H9 (cell line): Measurements from ENCODE around the gene PPTC7. TPM values are rescaled to one million over a fixed set of nuclear protein-coding genes. Genes with fewer than 3 reads are reported as not detected.

Experiments
- DNase-seq: peaks from one replicate; pipeline ENCODE4 v3.0.0-alpha.2; 2017
- H2AFZ ChIP-seq: one replicate; pipeline ENCODE4 v1.6.1; 2013; ENCODE audit warnings: mild to moderate bottlenecking, low read length, control low read depth, moderate library complexity
- H2AK5ac ChIP-seq: 2 replicates; pipeline ENCODE4 v1.6.1; 2013; ENCODE audit warnings: low read length, control low read depth, mixed read lengths; ENCODE audit not compliant: insufficient read length
- H2BK120ac ChIP-seq: one replicate; pipeline ENCODE4 v1.6.1; 2013; ENCODE audit warnings: low read depth, mild to moderate bottlenecking, low read length, control low read depth, inconsistent platforms; ENCODE audit not compliant: poor library complexity, severe bottlenecking
- H2BK12ac ChIP-seq: 2 replicates; pipeline ENCODE4 v1.6.1; 2013; ENCODE audit warnings: low read length, control low read depth, mixed read lengths, low read depth; ENCODE audit not compliant: insufficient read length
- H2BK15ac ChIP-seq: 2 replicates; pipeline ENCODE4 v1.6.1; 2013; ENCODE audit warnings: low read depth, low read length, control low read depth
- H2BK20ac ChIP-seq: one replicate; pipeline ENCODE4 v1.6.1; 2013; ENCODE audit warnings: low read depth, mild to moderate bottlenecking, low read length, control low read depth, inconsistent platforms; ENCODE audit not compliant: poor library complexity, severe bottlenecking
- H2BK5ac ChIP-seq: 2 replicates; pipeline ENCODE4 v1.6.1; 2013; ENCODE audit warnings: low read length, control low read depth, mixed read lengths; ENCODE audit not compliant: insufficient read length
- H3K14ac ChIP-seq: 2 replicates; pipeline ENCODE4 v1.6.1; 2013; ENCODE audit warnings: low read length, control low read depth; ENCODE audit not compliant: insufficient read depth
- H3K18ac ChIP-seq: 2 replicates; pipeline ENCODE4 v1.6.1; 2013; ENCODE audit warnings: low read depth, mild to moderate bottlenecking, mixed read lengths, low read length, control low read depth; ENCODE audit not compliant: insufficient read length
- H3K23ac ChIP-seq: 2 replicates; pipeline ENCODE4 v1.6.1; 2013; ENCODE audit warnings: low read length, control low read depth, mixed read lengths, low read depth; ENCODE audit not compliant: insufficient read length
- H3K23me2 ChIP-seq: 2 replicates; pipeline ENCODE4 v1.6.1; 2013; ENCODE audit warnings: low read depth, mild to moderate bottlenecking, mixed read lengths, low read length, control low read depth; ENCODE audit not compliant: insufficient read length, poor library complexity, severe bottlenecking
- H3K27ac ChIP-seq: 2 replicates; pipeline ENCODE4 v1.5.1; 2013; ENCODE audit warnings: low read length, control low read depth, mixed read lengths, low read depth; ENCODE audit not compliant: insufficient read length
- H3K27me3 ChIP-seq: 2 replicates; pipeline ENCODE4 v1.6.1; 2013; ENCODE audit warnings: low read length, control low read depth, inconsistent platforms; ENCODE audit not compliant: insufficient read depth
- H3K4ac ChIP-seq: 2 replicates; pipeline ENCODE4 v1.6.1; 2013; ENCODE audit warnings: low read depth, mild to moderate bottlenecking, control low read depth, inconsistent platforms, low read length, moderate library complexity
- H3K4me1 ChIP-seq: 2 replicates; pipeline ENCODE4 v1.6.1; 2013; ENCODE audit warnings: low read length, control low read depth, inconsistent platforms; ENCODE audit not compliant: insufficient read depth
- H3K4me2 ChIP-seq: 2 replicates; pipeline ENCODE4 v1.6.1; 2013; ENCODE audit warnings: low read length, control low read depth, mixed read lengths; ENCODE audit not compliant: insufficient read length, insufficient read depth
- H3K56ac ChIP-seq: 2 replicates; pipeline ENCODE4 v1.6.1; 2013; ENCODE audit warnings: low read depth, mild to moderate bottlenecking, mixed read lengths, low read length, control low read depth; ENCODE audit not compliant: insufficient read length
- H3K79me1 ChIP-seq: 2 replicates; pipeline ENCODE4 v1.6.1; 2013; ENCODE audit warnings: low read depth, mild to moderate bottlenecking, moderate library complexity, low read length, control low read depth, inconsistent platforms; ENCODE audit not compliant: insufficient read depth, poor library complexity, severe bottlenecking
- H3K79me2 ChIP-seq: 2 replicates; pipeline ENCODE4 v1.6.1; 2013; ENCODE audit warnings: low read length, control low read depth, inconsistent platforms; ENCODE audit not compliant: insufficient read depth
- H3K9ac ChIP-seq: 2 replicates; pipeline ENCODE4 v1.6.1; 2013; ENCODE audit warnings: low read length, control low read depth, mixed read lengths; ENCODE audit not compliant: insufficient read length; ENCODE audit errors: extremely low read depth
- H3K9me3 ChIP-seq: one replicate; pipeline ENCODE4 v1.6.1; 2013; ENCODE audit warnings: low read depth, low read length, inconsistent platforms; ENCODE audit not compliant: control insufficient read depth
- H3T11ph ChIP-seq: one replicate; pipeline ENCODE4 v1.6.1; 2013; ENCODE audit warnings: mild to moderate bottlenecking, low read length, control low read depth, inconsistent platforms
- H4K20me1 ChIP-seq: one replicate; pipeline ENCODE4 v1.6.1; 2013; ENCODE audit not compliant: control insufficient read depth, insufficient read length, insufficient read depth
- H4K5ac ChIP-seq: 2 replicates; pipeline ENCODE4 v1.6.1; 2013; ENCODE audit warnings: low read depth, mild to moderate bottlenecking, mixed read lengths, low read length, control low read depth; ENCODE audit not compliant: insufficient read length
- H4K8ac ChIP-seq: replicated peaks from 2 replicates; pipeline ENCODE4 v1.6.1; 2013; ENCODE audit warnings: low read length, control low read depth, mixed read lengths, low read depth; ENCODE audit not compliant: insufficient read length
- H4K91ac ChIP-seq: 2 replicates; pipeline ENCODE4 v1.6.1; 2013; ENCODE audit warnings: low read depth, mild to moderate bottlenecking, moderate library complexity, mixed read lengths, low read length, control low read depth; ENCODE audit not compliant: insufficient read length
- H3K27ac Mint-ChIP-seq, 3 experiments: 2 replicates in 2 of 3; 3 replicates in 1 of 3; pipeline ENCODE4 v1.8.0; 2020 to 2021; ENCODE audit warnings: mixed read lengths in 3 of 3, mild to moderate bottlenecking in 1 of 3, moderate library complexity in 1 of 3
- H3K27me3 Mint-ChIP-seq: 2 replicates; pipeline ENCODE4 v1.8.0; 2021; ENCODE audit warnings: low read depth, mild to moderate bottlenecking, moderate library complexity, mixed read lengths
- H3K36me3 Mint-ChIP-seq, 3 experiments: 2 replicates in 2 of 3; 3 replicates in 1 of 3; pipeline ENCODE4 v1.8.0; 2020 to 2021; ENCODE audit warnings: low read depth in 3 of 3, mixed read lengths in 3 of 3; ENCODE audit not compliant: insufficient read depth in 1 of 3
- H3K4me1 Mint-ChIP-seq, 2 experiments: 2 replicates each; pipeline ENCODE4 v1.8.0; 2020; ENCODE audit warnings: mixed read lengths in 2 of 2
- H3K4me3 Mint-ChIP-seq, 2 experiments: 2 replicates in 1 of 2; 3 replicates in 1 of 2; pipeline ENCODE4 v1.8.0; 2020 to 2021; ENCODE audit warnings: mild to moderate bottlenecking in 2 of 2, mixed read lengths in 2 of 2, moderate library complexity in 1 of 2
- H3K9me3 Mint-ChIP-seq, 2 experiments: 2 replicates in 1 of 2; 3 replicates in 1 of 2; pipeline ENCODE4 v1.8.0; 2020; ENCODE audit warnings: mild to moderate bottlenecking in 2 of 2, mixed read lengths in 2 of 2, moderate library complexity in 1 of 2
- CTCF ChIP-seq: fragments of 200-600 bp; sonication (generic); conservative IDR thresholded peaks from 3 replicates; pipeline ENCODE4 v1.8.0; 2021; ENCODE audit warnings: antibody characterized with exemption, mild to moderate bottlenecking
- whole genome bisulfite sequencing: extraction: QIAGEN DNeasy Blood & Tissue Kit; methylation state at CpG from one replicate; pipeline ENCODE4 v1.1.7; 2013; ENCODE audit warnings: missing lambda C conversion rate, low lambda C conversion rate, mixed read lengths; ENCODE audit not compliant: insufficient read length; ENCODE audit errors: extremely low coverage; 5-methylcytosine and 5-hydroxymethylcytosine counted together
- total RNA-seq: library from RNA; stranded (reverse); gene quantifications from 2 replicates; pipeline ENCODE4 v1.2.1, GENCODE V29; 2021

Gene PPTC7
- total RNA-seq, 1 experiment from 2014 or later = 15.8 TPM

- H3K36me3 Mint-ChIP-seq = no peaks in the 10 kb centered on the region; a peak in 1 of 7 replicates
- H3K4me1 Mint-ChIP-seq = no peaks in the 10 kb centered on the region
- H2BK120ac ChIP-seq = no peak overlapping the region
Observed at GRCh38 chr12:110508071-110508586, 75.0 kb downstream of the PPTC7 start.

More at GRCh38 chr12:110508071-110508586, 75.0 kb downstream of the PPTC7 start:
- Histone ChIP-seq H3K27ac (no peak overlapping the region), H3K14ac (no peak overlapping the region), H3K56ac (no peak overlapping the region), H4K20me1 (no peaks in the 10 kb centered on the region), H3K9ac (no peak overlapping the region), H3K27me3 (no peaks in the 10 kb centered on the region), H2BK15ac (no peak overlapping the region), H3K79me2 (no peaks in the 10 kb centered on the region), H2BK20ac (no peak overlapping the region), H2BK5ac (no peak overlapping the region), H3K9me3 (no peaks in the 10 kb centered on the region), H3K4ac (no peak overlapping the region), H2BK12ac (no peak overlapping the region), H3K23ac (no peak overlapping the region), H2AFZ (no peak overlapping the region), H4K8ac (no peak overlapping the region), H3K23me2 (no peaks in the 10 kb centered on the region), H2AK5ac (no peak overlapping the region), H3K79me1 (no peaks in the 10 kb centered on the region), H4K5ac (no peak overlapping the region), H3T11ph (no peak overlapping the region), H3K4me2 (no peak overlapping the region), H3K18ac (no peak overlapping the region), H3K4me1 (no peaks in the 10 kb centered on the region), H4K91ac (no peak overlapping the region)
- no peaks in the 10 kb centered on the region for H3K9me3 Mint-ChIP-seq
- WGBS = no CpG with 5 or more reads among the region's 4 CpGs
- peaks cover 8% of the 10 kb centered on the region for H3K27me3 Mint-ChIP-seq
- DNase-seq = no peak
- H3K27ac Mint-ChIP-seq = no peak overlapping the region
- TF ChIP-seq CTCF = no peak
- H3K4me3 Mint-ChIP-seq = no peak overlapping the region
